SKM-1 treated with dmso at 0.1 percent for 144 hours (cell line): ENCODE results near the gene ANXA8L1.
"Not testable (repeated sequence)": the region's sequence is repeated elsewhere in the genome, so short reads cannot be mapped to it uniquely, and the experiment has no call there.

ENCODE experiments used
- DNase-seq: peaks from one replicate; lab custom pipeline; 2025; ENCODE audit not compliant: unreplicated experiment; lab: John Stamatoyannopoulos, UW

The ANXA8L1 gene

GRCh38 chr10:46375406-46375805 lies at the start of gene ANXA8L1:
TSS of gene ANXA8L1 (plus strand) at chr10:46375776. CDS start at chr10:46375852, 76 bp downstream.
- DNase-seq = not testable (repeated sequence)

- no peak for DNase-seq
Observed at GRCh38 chr10:46326066-46326465, 49.5 kb upstream of the ANXA8L1 start.

- DNase-seq = no peak
Observed at GRCh38 chr10:46326971-46327370, 48.6 kb upstream of the ANXA8L1 start.

GRCh38 chr10:46327685-46328084 lies 47.9 kb upstream of the ANXA8L1 start:
- DNase-seq = no peak

GRCh38 chr10:46328853-46329689 lies 46.5 kb upstream of the ANXA8L1 start:
- no peak for DNase-seq

GRCh38 chr10:46329690-46330016 lies 45.9 kb upstream of the ANXA8L1 start:
- DNase-seq = no peak

GRCh38 chr10:46330894-46331293 lies 44.7 kb upstream of the ANXA8L1 start:
- DNase-seq = no peak

- not testable (repeated sequence) for DNase-seq
Observed at GRCh38 chr10:46365484-46365883, 10.1 kb upstream of the ANXA8L1 start.

GRCh38 chr10:46367209-46367608 lies 8.4 kb upstream of the ANXA8L1 start:
- not testable (repeated sequence) for DNase-seq

- DNase-seq = not testable (repeated sequence)
Observed at GRCh38 chr10:46367666-46368240, 7.8 kb upstream of the ANXA8L1 start.

GRCh38 chr10:46368956-46369355 lies 6.6 kb upstream of the ANXA8L1 start:
- not testable (repeated sequence) for DNase-seq

- DNase-seq = not testable (repeated sequence)
Observed at GRCh38 chr10:46374410-46374809, 1.2 kb upstream of the ANXA8L1 start.

GRCh38 chr10:46377022-46377421 lies 1.4 kb downstream of the ANXA8L1 start:
- not testable (repeated sequence) for DNase-seq

GRCh38 chr10:46377651-46378050 lies 2.1 kb downstream of the ANXA8L1 start:
- not testable (repeated sequence) for DNase-seq

- not testable (repeated sequence) for DNase-seq
Observed at GRCh38 chr10:46378108-46378507, 2.5 kb downstream of the ANXA8L1 start.

GRCh38 chr10:46379233-46379848 lies 3.8 kb downstream of the ANXA8L1 start:
- DNase-seq = not testable (repeated sequence)

GRCh38 chr10:46385858-46386257 lies 10.3 kb downstream of the ANXA8L1 start:
- DNase-seq = not testable (repeated sequence)

GRCh38 chr10:46386694-46387093 lies 11.1 kb downstream of the ANXA8L1 start:
- not testable (repeated sequence) for DNase-seq

GRCh38 chr10:46387309-46387902 lies 11.8 kb downstream of the ANXA8L1 start:
- not testable (repeated sequence) for DNase-seq

GRCh38 chr10:46391422-46391821 lies 15.8 kb downstream of the ANXA8L1 start:
- DNase-seq = not testable (repeated sequence)

GRCh38 chr10:46396441-46397279 lies 21.1 kb downstream of the ANXA8L1 start:
- not testable (repeated sequence) for DNase-seq
